GM21825 (cell line): ENCODE data around the gene PIK3CB.

Experiments
- ATAC-seq: cut with Tn5 transposase; IDR thresholded peaks from one replicate; pipeline ENCODE4 v1.9.1; 2021; ENCODE audit warnings: mild to moderate bottlenecking, moderate library complexity; ENCODE audit not compliant: unreplicated experiment

The PIK3CB gene

DNA sequence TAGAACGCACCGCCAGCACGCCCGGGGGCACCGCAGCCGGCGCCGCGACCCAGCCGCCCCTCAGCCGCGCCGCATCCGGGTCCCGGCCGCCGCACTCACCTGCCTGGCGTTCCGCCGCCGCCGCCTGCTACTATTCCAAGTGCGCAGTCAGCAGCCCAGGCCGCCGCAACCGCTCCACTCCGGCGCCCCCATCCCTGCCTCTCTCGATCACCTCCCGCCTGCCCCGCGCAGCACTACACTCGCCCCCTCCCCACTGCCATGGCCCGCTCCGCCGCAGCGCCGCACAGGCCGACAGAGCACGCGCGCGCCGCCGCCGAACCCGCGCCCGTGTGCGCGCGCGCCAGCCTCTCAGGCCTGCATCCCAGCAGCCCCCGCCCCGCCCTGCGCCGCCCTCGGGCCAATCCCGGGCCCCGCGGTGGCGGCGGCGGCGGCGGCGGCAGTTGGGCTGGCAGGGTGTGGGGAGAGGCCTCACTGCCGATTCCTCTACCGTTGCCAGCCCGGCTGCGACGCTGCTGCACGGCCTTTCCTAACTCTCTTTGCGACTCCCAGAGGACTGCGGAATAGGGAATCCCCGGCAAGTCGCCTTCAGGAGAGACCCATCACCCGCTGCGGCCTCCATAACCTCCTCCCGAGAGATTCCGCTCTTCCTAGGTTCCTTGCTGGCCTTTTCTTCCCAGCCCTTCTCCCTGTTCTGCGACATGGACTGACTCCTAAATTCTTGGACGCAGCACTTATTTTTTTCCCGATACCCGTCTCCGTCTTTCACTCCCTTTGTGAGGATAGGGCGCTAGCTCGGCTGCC is at the start of gene PIK3CB:
Gene PIK3CB, minus strand, starts transcription at position 333 of the 801 bp plus-strand sequence. CDS start 75,585 bp downstream, outside the sequence.
- ATAC-seq = peak; percentile 89

DNA sequence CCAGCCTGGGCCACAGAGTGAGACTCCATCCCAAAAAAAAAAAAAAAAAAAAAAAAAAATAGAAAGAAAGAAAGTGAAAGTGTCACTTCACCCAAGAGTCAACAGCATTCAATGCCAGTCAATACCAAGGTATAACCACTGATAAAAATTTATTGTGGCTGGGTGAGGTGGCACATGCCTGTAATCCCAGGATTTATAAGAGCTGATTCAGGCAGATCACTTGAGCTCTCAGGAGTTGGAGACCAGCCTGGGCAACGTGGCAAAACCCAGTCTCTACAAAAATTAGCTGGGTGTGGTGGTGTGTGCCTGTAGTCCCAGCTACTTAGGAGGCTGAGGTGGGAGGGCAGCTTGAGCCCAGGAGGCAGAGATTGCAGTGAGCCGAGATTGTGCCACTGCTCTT is 46.5 kb upstream of the PIK3CB start:
- no peak for ATAC-seq

DNA sequence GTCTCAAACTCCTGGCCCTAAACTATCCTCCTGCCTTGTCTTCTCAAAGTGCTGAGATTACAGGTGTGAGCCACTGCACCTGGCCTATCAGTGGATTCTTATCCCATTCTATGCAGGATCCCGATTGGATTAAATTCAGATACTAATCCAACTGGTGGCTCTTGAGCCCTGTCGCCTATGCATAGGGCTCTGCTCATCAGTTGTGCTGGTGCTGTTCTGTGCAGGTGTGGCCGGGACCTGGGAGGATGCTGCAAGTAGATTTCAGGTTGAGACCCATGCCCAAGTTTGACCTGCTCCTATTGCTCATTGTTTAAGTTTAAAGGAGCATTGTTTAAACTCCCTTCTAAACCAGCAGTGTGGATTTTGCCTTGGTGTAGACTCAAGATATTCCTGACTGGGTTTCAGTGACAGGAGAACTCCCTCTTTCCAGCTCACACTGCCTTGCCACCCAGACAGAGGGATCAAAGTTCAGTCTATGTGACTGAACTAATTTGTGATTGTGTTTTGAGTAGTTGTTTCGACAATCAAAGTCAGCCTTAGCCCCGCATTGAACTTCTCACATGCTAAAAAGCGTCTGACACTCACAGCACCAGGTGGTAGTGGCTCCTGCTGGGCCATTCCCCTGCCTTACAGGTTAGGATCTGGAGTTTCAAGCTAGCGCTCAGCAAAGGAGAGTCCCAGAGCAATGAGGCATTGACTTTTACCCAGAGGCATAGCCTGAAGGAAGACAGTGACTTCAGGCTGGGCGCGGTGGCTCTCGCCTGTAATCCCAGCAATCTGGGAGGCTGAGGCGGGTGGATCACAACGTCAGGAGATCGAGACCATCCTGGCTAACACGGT is 45.0 kb upstream of the PIK3CB start:
- ATAC-seq = no peak

- ATAC-seq = no peak
Measured at GRCh38 chr3:138877226-138877625, 42.5 kb upstream of the PIK3CB start.

- ATAC-seq = no peak
Measured at GRCh38 chr3:138875754-138876664, 41.3 kb upstream of the PIK3CB start.

- no peak for ATAC-seq
Measured at GRCh38 chr3:138875096-138875753, 40.5 kb upstream of the PIK3CB start.

GRCh38 chr3:138873471-138874278 is 38.9 kb upstream of the PIK3CB start:
- ATAC-seq = no peak

- ATAC-seq = no peak
Measured at GRCh38 chr3:138872632-138873031, 37.9 kb upstream of the PIK3CB start.

DNA sequence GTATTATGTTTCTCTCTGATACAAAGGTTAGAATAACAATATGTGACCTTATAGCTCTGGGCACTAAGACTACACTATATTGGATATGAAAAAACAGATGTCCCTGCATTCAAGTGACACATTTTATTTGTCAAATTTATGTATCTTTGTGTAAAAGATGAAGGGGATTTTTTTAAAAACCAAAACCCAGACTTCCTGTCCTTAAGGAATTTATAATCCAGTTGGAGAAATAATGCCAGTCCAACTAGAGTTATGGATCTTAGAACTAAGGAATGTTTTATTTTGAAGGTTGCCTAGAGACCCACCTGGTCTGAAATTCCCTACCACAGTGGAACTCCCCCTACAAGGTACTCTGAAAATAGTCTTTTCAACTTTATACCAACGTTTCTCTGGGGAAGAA is 33.3 kb upstream of the PIK3CB start:
- no peak for ATAC-seq

DNA sequence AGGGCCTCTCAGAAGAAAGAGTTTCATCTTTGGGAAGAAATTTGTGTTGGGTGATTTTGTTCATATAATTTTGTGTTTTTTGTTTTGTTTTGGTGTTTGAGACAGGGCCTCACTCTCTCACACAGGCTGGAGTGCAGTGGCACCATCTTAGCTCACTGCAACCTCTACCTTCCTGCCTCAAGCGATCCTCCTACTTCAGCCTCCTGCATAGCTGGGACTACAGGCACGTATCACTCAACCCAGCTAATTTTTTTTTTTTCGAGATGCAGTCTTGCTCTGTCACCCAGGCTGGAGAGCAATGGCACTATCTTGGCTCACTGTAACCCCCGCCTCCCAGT is 29.0 kb upstream of the PIK3CB start:
- no peak for ATAC-seq

GRCh38 chr3:138862924-138863775 is 28.4 kb upstream of the PIK3CB start:
- ATAC-seq = no peak

- no peak for ATAC-seq
Measured at GRCh38 chr3:138862531-138862923, 27.8 kb upstream of the PIK3CB start.

GRCh38 chr3:138861798-138862197 is 27.1 kb upstream of the PIK3CB start:
- ATAC-seq = no peak

- ATAC-seq = no peak
Measured at GRCh38 chr3:138856799-138857198, 22.1 kb upstream of the PIK3CB start.

GRCh38 chr3:138854940-138855339 is 20.2 kb upstream of the PIK3CB start:
- no peak for ATAC-seq

DNA sequence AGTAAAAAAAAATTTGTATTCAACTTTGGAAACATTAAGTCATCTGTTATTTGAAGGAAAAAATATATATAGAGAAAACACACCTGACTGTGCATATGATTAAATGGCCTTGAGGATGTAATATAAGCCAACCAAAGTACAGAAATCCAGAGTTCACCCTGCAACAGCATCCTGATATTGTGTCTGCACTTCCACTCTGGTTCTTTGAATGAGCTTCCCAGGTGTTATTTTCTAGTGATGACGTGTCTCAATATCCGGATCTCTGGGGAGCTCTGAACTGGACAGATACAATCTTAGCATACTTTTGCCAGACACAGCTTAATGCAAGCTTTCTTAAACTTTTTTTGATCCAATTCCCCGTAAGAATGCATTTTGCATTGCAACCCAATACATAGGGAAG is 19.5 kb upstream of the PIK3CB start:
- ATAC-seq = no peak

- no peak for ATAC-seq
Measured at GRCh38 chr3:138850151-138850550, 15.4 kb upstream of the PIK3CB start.

GRCh38 chr3:138849222-138849940 is 14.7 kb upstream of the PIK3CB start:
- ATAC-seq = no peak
